ENCODE results near the gene NSL1. TPM values are rescaled to one million over a fixed set of nuclear protein-coding genes. Genes with fewer than 3 reads are reported as not detected.
"Not testable (repeated sequence)": the region's sequence is repeated elsewhere in the genome, so short reads cannot be mapped to it uniquely, and the experiment has no call there.

Gene NSL1, protein sequence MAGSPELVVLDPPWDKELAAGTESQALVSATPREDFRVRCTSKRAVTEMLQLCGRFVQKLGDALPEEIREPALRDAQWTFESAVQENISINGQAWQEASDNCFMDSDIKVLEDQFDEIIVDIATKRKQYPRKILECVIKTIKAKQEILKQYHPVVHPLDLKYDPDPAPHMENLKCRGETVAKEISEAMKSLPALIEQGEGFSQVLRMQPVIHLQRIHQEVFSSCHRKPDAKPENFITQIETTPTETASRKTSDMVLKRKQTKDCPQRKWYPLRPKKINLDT
- 10 to 100 TPM; 26.0 to 50.4 (median 30.2) TPM for total RNA-seq
- 10 to 100 TPM; 12.0 to 22.7 (median 22.4) TPM for polyA plus RNA-seq

DNA sequence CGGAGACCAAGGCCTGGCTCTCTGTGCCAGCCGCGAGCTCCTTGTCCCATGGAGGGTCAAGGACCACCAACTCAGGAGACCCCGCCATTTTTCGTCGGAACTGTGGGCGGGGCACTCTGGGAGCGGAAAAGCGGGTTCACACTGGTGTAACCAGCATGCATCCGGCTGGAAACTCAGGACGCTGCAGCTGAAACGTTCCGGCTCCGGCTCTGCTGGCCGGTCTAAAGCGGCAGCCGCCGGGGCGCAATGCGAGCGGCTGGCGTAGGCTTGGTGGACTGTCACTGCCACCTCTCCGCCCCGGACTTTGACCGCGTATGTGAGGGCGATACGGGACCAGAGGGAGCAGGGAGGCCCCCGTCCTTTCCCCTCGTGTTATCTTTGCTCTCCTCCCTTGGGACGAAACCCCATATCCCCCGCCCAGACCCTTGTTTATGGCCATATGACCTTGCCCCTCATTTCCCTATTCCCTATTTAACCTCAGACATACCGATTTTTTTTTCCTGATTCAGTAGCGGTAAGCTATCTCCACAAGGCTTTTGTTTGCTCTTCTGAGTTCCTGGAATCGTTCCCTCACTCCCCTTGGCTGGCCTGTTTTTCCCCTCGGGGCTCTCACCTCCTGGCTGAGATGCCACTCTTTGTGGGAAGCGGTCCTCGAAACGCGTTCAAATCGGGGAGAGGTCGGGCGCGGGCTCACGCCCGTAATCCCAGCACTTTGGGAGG lies at the start of gene NSL1, which contains the start of gene TATDN3:
Gene NSL1 (minus strand): TSS at position 102 of the 720 bp plus-strand sequence. CDS start 14 bp downstream, at position 88.
Gene TATDN3 (plus strand): TSS at position 219 of the 720 bp plus-strand sequence. CDS start 28 bp downstream, at position 247.
- Histone ChIP-seq H3K9me3 (no peaks in the 10 kb centered on the region), H3K27ac (peak within 1 kb of the TSS; percentile 89 to 98 (median 95)), H3K4me1 (peaks cover 0 to 41% (median 29%) of the 10 kb centered on the region in 4 donors), H3K36me3 (peaks cover 0 to 21% (median under 1%) of the 10 kb centered on the region in 4 donors), H3K4me3 (peak within 1 kb of the TSS; percentile 69 to 92 (median 78)), H3K27me3 (no peaks in the 10 kb centered on the region)
- intact Hi-C loops (cut with DNase I) = loop anchor here (2.0 to 10.0 kb wide), 5 partner anchors 67 to 507 kb away; partner anchors contain the start of genes ANGEL2, FLVCR1 and PPP2R5A
- 0% methylated on average over 46 of the region's 46 CpGs for WGBS, 2 donors
- DNase-seq = peak; percentile 94
- TF ChIP-seq, protein P1, sequence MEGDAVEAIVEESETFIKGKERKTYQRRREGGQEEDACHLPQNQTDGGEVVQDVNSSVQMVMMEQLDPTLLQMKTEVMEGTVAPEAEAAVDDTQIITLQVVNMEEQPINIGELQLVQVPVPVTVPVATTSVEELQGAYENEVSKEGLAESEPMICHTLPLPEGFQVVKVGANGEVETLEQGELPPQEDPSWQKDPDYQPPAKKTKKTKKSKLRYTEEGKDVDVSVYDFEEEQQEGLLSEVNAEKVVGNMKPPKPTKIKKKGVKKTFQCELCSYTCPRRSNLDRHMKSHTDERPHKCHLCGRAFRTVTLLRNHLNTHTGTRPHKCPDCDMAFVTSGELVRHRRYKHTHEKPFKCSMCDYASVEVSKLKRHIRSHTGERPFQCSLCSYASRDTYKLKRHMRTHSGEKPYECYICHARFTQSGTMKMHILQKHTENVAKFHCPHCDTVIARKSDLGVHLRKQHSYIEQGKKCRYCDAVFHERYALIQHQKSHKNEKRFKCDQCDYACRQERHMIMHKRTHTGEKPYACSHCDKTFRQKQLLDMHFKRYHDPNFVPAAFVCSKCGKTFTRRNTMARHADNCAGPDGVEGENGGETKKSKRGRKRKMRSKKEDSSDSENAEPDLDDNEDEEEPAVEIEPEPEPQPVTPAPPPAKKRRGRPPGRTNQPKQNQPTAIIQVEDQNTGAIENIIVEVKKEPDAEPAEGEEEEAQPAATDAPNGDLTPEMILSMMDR (IDR thresholded peaks at IDR 0.05) = no peak
- TF ChIP-seq POLR2AphosphoS5 (IDR thresholded peaks at IDR 0.05) (peak; percentile 81 to 89 (median 87)), POLR2A (IDR thresholded peaks at IDR 0.05) (peak; percentile 56 to 73), EP300 (IDR thresholded peaks at IDR 0.05) (peak in 1 of 4 donors; percentile 47)

DNA sequence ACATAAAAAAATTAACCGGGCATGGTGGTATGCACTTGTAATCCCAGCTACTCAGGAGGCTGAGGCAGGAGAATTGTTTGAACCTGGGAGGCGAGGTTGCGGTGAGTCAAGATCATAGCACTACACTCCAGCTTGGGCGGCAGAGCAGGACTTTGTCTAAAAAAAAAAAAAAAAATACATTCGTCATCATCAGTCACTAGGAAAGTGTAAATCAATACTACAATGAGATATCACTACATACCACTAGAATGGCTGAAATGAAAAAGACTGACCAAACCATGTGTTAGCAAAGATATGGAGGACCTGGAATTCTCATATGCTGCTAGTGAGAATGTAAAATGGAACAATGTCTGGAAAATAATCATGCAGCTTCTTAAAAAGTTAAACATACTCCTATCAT lies 46.6 kb upstream of the NSL1 start:
- H3K27me3 ChIP-seq = no peaks in the 10 kb centered on the region
- H3K9me3 ChIP-seq = no peaks in the 10 kb centered on the region
- intact Hi-C loops (cut with DNase I) = no loop called here
- no peak overlapping the region for H3K27ac ChIP-seq
- no peaks in the 10 kb centered on the region for H3K4me1 ChIP-seq
- TF ChIP-seq, protein P1 (IDR thresholded peaks at IDR 0.05) = no peak
- no peak for TF ChIP-seq POLR2A (IDR thresholded peaks at IDR 0.05)
- TF ChIP-seq POLR2AphosphoS5 (IDR thresholded peaks at IDR 0.05) = no peak
- no peak for TF ChIP-seq EP300 (IDR thresholded peaks at IDR 0.05)
- no peak overlapping the region for H3K4me3 ChIP-seq
- 95 to 98% methylated on average over 5 of the region's 5 CpGs for WGBS, 2 donors
- no peak for DNase-seq
- no peaks in the 10 kb centered on the region for H3K36me3 ChIP-seq

DNA sequence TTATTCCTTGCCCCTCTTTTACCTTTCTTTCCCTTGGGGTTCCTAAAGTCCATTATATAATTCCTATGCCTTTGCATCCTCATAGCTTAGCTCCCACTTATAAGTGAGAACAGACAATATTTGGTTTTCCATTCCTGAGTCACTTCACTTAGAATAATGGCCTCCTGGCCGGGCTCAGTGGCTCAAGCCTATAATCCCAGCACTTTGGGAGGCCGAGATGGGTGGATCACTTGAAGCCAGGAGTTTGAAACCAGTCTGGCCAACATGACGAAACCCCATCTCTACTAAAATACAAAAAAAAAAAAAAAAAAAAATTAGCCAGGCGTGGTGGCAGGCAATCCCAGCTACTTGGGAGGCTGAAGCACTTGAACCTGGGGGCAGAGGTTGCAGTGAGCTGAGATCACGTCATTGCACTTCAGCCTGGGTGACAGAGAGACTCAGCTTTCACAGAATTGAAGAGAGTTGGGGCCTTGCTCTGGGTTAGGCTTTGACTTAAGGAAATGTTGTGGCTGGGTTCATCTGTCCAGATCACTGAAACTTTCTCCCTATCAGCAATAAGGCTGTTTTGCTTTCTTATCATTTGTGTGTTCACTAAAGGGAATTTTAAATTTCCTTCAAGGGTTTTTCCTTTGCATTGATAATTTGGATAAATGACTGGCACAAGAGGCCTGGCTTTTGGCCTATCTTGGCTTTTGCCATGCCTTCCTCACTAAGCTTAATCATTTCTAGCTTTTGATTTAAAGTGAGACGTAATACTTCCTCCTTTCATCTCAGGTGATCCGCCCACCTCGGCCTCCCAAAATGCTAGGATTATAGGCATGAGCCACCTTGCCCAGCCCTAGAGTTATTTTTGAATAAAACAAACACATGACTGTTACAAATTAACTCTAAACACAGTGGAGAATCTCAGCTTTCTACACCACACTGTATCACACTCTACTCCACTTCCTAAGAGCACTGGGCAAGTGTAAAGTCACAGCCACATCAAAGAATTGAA lies 41.9 kb upstream of the NSL1 start:
- H3K27ac ChIP-seq; H3K27me3 ChIP-seq; H3K9me3 ChIP-seq; H3K4me3 ChIP-seq; DNase-seq; H3K36me3 ChIP-seq; intact Hi-C loops (cut with DNase I); H3K4me1 ChIP-seq: not testable (repeated sequence)
- WGBS, 2 donors = 17 to 56% methylated on average over 8 of the region's 8 CpGs

DNA sequence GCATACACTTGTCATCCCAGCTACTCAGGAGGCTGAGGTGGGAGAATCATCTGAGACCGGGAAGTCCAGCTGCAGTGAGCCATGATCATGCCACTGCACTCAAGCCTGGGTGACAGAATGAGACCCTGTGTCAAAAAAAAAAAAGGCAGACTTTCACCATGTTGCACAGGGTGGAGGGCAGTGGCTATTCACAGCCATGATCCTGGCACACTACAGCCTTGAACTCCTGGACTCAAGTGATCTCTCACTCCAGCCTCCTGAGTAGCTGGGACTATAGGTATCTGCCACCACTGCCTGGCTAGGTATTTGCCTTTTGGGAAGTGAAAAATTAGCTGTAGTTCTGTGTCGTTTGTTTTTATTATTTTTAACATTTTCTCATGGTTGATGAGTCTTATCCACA lies 36.8 kb upstream of the NSL1 start:
- no peak for DNase-seq
- intact Hi-C loops (cut with DNase I) = no loop called here
- TF ChIP-seq POLR2A (IDR thresholded peaks at IDR 0.05) (no peak), EP300 (IDR thresholded peaks at IDR 0.05) (no peak), POLR2AphosphoS5 (IDR thresholded peaks at IDR 0.05) (no peak)
- TF ChIP-seq, protein P1 (IDR thresholded peaks at IDR 0.05) = no peak
- Histone ChIP-seq H3K27me3 (no peaks in the 10 kb centered on the region), H3K27ac (no peak overlapping the region), H3K4me1 (no peaks in the 10 kb centered on the region), H3K9me3 (peaks cover 0 to 10% (median 9%) of the 10 kb centered on the region in 4 donors), H3K4me3 (no peak overlapping the region), H3K36me3 (no peaks in the 10 kb centered on the region)
- WGBS, 2 donors = 58 to 69% methylated on average over 2 of the region's 2 CpGs
